GM19468 (cell line): Measurements from ENCODE around the gene SMYD5.

ENCODE experiments used
- ATAC-seq: cut with Tn5 transposase; IDR thresholded peaks from one replicate; pipeline ENCODE4 v1.9.1; 2021; ENCODE audit warnings: mild to moderate bottlenecking, moderate library complexity, moderate number of reproducible peaks; ENCODE audit not compliant: unreplicated experiment; ENCODE audit errors: extremely low read depth

The SMYD5 gene

DNA sequence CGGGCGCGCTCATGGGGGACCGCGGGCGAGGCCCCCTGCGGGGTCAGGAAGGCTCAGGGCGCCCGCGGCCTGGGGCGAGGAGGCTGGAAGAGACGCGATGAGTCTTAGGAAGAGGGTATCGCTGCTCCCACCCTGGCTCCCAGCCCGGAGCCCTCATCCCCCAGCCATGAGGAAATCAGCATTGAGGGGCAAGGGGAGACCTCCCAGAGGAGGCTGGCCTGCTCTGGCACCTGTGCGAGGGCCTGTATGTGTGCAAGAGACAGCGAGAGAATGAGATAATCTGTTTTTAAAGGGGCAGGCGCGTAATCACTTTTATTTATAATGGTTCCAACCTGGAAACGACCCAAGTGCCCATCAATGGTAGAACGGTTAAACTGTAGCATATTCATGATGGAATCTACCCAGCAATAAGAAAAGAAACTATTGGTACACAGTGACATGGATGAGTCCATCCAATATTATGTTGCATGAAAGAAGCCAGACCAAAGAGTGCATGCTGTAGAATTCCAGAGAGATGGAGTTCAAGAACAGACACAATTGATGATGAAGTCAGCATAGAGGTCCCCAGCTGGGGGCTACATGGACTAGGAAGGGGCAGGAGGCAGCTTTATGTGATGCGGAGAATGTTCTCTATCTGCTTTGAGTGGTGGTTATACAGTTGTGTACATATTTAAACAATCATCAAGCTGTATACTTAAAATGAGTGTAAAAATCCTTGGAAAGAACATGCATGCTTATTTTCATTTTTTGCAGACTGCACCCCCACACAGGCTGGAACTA, 55.8 kb downstream of the SMYD5 start:
- ATAC-seq, result no peak

DNA sequence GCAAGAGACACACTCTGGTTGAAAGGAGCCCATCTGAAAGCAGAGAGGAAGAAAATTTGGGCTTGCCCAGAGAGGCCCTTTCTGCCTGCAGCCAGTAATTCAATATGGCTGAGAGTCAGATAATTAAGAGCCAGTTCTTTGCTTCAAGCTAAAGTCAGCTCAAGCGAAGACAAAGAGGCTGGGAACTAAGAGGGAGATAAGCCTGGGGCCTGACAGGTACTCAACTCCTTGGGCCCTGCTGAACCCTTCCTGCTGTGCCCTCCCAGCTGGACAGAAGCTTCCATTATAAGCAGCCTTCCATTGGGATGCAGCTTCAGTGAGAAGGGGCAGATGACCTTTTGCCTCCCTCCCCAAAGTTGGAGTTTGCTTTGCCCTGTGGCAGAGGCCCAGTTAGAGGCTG, 58.2 kb downstream of the SMYD5 start:
- ATAC-seq, result no peak
